Measurements from ENCODE around the gene PIANP. TPM values are rescaled to one million over a fixed set of nuclear protein-coding genes. Genes with fewer than 3 reads are reported as not detected.

The PIANP gene
- total RNA-seq, 2 donors from 2014 or later = 1.3 TPM; not detected in 1

- no peak for DNase-seq (ENCODE audit: low spot score in 2 of 2)
- no peaks in the 10 kb centered on the region for H3K9me3 Mint-ChIP-seq
- no peaks in the 10 kb centered on the region for H3K36me3 Mint-ChIP-seq
- peak overlapping the region in 1 of 2 donors; percentile 58 for H3K27ac Mint-ChIP-seq
- ATAC-seq = no peak
Observed at GRCh38 chr12:6693832-6694355, 6.7 kb downstream of the PIANP start.

DNA sequence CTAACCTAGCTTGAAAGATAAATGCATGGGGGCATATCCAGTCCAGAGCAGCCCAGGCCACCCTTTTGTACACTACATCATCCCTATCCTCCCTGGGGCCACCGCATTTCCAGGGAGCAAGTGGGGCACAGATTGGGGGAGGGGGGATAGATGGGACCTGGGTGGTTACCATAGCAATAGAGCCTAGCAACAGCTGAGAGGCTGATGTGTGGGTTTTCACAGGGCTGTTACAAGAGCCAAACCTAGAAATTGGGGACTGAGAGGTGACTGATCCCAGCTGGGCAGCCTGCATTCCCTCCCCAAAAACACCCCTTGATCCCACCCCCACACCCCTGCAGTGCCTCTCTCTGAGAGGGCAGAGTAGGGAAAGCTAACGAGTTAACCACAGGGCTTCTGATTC is 7.7 kb downstream of the PIANP start:
- H3K9me3 Mint-ChIP-seq = no peaks in the 10 kb centered on the region

DNA sequence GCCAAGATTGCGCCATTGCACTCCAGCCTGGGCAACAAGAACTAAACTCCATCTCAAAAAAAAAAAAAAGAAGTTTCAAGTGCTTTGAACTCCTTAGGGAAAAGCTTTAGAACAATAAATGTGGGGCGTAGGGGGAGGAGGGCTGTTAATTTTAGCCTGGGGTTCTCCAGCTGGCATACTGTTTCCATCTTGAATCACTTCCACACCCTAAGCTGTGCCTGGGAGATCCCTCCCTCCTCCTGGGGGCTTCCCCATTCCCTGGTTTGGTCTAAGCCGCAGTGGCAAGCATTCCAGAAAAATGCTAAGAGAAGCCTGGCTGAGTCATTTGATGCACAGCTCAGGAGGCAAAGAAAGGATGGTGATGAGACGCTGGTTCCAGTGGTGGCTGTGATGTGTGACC is 9.1 kb downstream of the PIANP start:
- DNase-seq (ENCODE audit: low spot score in 2 of 2) (no peak), ATAC-seq (peak in 1 of 2 donors; percentile 4)
- H3K36me3 Mint-ChIP-seq = peaks cover 10 to 18% of the 10 kb centered on the region in 2 donors
- peak overlapping the region in 1 of 2 donors; percentile 71 for H3K27ac Mint-ChIP-seq
- no peaks in the 10 kb centered on the region for H3K9me3 Mint-ChIP-seq

More for the DNA sequence above, 7.7 kb downstream of the PIANP start:
- peaks cover 5% of the 10 kb centered on the region in 2 donors for H3K36me3 Mint-ChIP-seq
- ATAC-seq (no peak), DNase-seq (ENCODE audit: low spot score in 2 of 2) (no peak)
- H3K27ac Mint-ChIP-seq = peak overlapping the region; percentile 4 to 15

GRCh38 chr12:6688999-6689882 is 11.4 kb downstream of the PIANP start, which contains the start of gene ZNF384:
Gene ZNF384, minus strand, starts transcription at chr12:6689375. Its CDS starts 9,855 bp downstream, at chr12:6679520.
- no peaks in the 10 kb centered on the region for H3K9me3 Mint-ChIP-seq
- ATAC-seq = peak; percentile 91 to 92

GRCh38 chr12:6688543-6688998 is 12.0 kb downstream of the PIANP start:
- H3K36me3 Mint-ChIP-seq = peaks cover 10 to 26% of the 10 kb centered on the region in 2 donors
- no peaks in the 10 kb centered on the region for H3K9me3 Mint-ChIP-seq
- H3K27ac Mint-ChIP-seq = peak overlapping the region; percentile 82 to 90
- no peak for ATAC-seq
- DNase-seq (ENCODE audit: low spot score in 2 of 2) = peak in 1 of 2 donors; percentile 34

More at GRCh38 chr12:6688999-6689882, 11.4 kb downstream of the PIANP start, which contains the start of gene ZNF384:
- peak; percentile 83 to 95 for DNase-seq (ENCODE audit: low spot score in 2 of 2)
- Mint-ChIP-seq H3K27ac (peak within 1 kb of the TSS; percentile 90 to 96), H3K36me3 (peaks cover 10 to 26% of the 10 kb centered on the region in 2 donors)

- Mint-ChIP-seq H3K27ac (no peak overlapping the region), H3K9me3 (no peaks in the 10 kb centered on the region), H3K36me3 (peaks cover 10 to 26% of the 10 kb centered on the region in 2 donors)
- ATAC-seq (no peak), DNase-seq (ENCODE audit: low spot score in 2 of 2) (no peak)
Observed at GRCh38 chr12:6685814-6686213, 14.8 kb downstream of the PIANP start.

- H3K9me3 Mint-ChIP-seq = no peaks in the 10 kb centered on the region
- H3K27ac Mint-ChIP-seq = peak overlapping the region; percentile 10 to 39
- DNase-seq (ENCODE audit: low spot score in 2 of 2) = peak in 1 of 2 donors; percentile 67
- H3K36me3 Mint-ChIP-seq = peaks cover 10 to 26% of the 10 kb centered on the region in 2 donors
- ATAC-seq = peak; percentile 1 to 2
Observed at GRCh38 chr12:6684609-6685008, 16.0 kb downstream of the PIANP start.

DNA sequence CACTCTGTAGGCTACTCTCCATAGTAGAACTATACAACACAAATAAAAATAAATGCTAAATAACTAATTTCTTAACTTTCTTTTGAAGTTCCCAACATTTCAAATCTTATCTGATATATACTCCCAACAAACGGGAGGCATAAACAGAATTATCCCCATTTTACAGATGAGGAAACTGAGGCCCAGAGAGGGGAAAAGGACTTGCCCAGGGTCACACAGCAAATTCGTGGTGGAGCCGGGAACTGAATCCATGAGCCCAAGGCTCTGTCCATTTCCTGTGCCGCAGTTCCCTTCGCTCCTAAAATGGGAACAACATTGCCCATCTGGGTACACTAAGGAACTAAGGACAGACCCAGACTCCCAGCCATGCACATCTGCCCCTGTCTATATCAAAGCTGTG is 23.7 kb downstream of the PIANP start:
- no peaks in the 10 kb centered on the region for H3K9me3 Mint-ChIP-seq
- no peak for ATAC-seq
- H3K27ac Mint-ChIP-seq = no peak overlapping the region
- no peak for DNase-seq (ENCODE audit: low spot score in 2 of 2)
- peaks cover 24 to 30% of the 10 kb centered on the region in 2 donors for H3K36me3 Mint-ChIP-seq

DNA sequence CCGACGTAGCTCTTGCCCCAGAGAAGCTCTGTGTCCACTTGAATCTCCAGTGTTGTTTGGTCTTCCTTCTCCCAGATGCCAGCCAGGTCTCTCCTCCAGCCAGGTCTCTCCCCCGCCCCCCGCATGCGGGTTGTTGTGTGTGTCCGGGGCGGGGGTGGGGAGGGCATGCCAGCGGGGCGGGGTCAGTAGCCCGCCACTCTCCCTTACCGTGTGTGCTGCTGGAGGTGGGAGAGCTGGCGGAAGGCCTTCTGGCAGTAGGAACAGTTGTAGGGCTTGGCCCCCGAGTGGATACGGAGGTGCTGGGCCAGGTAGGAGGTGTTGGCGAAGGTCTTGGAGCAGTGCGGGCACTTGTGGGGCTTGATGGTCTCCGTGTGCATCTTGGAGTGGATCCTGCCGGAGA is 28.5 kb downstream of the PIANP start:
- Mint-ChIP-seq H3K36me3 (peaks cover 32 to 47% of the 10 kb centered on the region in 2 donors), H3K27ac (peak overlapping the region in 1 of 2 donors; percentile 56), H3K9me3 (no peaks in the 10 kb centered on the region)
- ATAC-seq (no peak), DNase-seq (ENCODE audit: low spot score in 2 of 2) (no peak)

GRCh38 chr12:6667559-6668210 is 32.9 kb downstream of the PIANP start:
- ATAC-seq (no peak), DNase-seq (ENCODE audit: low spot score in 2 of 2) (no peak)
- Mint-ChIP-seq H3K27ac (peak overlapping the region; percentile 2 to 30), H3K36me3 (peaks cover 24 to 43% of the 10 kb centered on the region in 2 donors), H3K9me3 (peaks cover 0 to 4% of the 10 kb centered on the region in 2 donors)

DNA sequence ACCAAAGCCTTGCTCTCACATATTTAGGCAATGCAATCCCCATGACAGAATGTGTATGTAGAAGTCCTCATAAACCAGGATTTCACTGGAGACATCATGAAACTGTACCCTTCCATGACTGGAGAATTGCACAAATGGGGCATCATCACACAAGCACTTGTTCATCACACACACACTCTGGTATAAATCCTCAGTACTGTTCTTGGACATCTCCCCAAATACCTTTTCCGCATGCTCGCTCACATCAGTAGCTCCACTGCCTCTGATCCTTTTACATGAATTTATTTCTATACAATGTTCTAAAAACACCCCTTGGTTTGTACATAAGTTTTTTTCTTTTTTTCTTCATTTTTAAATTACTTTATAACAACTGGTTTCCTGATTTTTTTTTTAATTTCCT is 34.4 kb downstream of the PIANP start:
- Mint-ChIP-seq H3K36me3 (peaks cover 19 to 31% of the 10 kb centered on the region in 2 donors), H3K27ac (no peak overlapping the region), H3K9me3 (peaks cover 0 to 4% of the 10 kb centered on the region in 2 donors)
- no peak for ATAC-seq
- no peak for DNase-seq (ENCODE audit: low spot score in 2 of 2)

- ATAC-seq (no peak), DNase-seq (ENCODE audit: low spot score in 2 of 2) (no peak)
- peaks cover 0 to 4% of the 10 kb centered on the region in 2 donors for H3K9me3 Mint-ChIP-seq
- H3K36me3 Mint-ChIP-seq = peaks cover 12 to 18% of the 10 kb centered on the region in 2 donors
- H3K27ac Mint-ChIP-seq = peak overlapping the region in 1 of 2 donors; percentile 90
Observed at GRCh38 chr12:6664902-6665301, 35.7 kb downstream of the PIANP start.

GRCh38 chr12:6662906-6663742 is 37.5 kb downstream of the PIANP start, which contains the start of gene ING4:
Gene ING4, minus strand, starts transcription at chr12:6663119. Its CDS starts 18 bp downstream, at chr12:6663101.
- Mint-ChIP-seq H3K27ac (peak within 1 kb of the TSS; percentile 90 to 96), H3K9me3 (peaks cover 0 to 4% of the 10 kb centered on the region in 2 donors), H3K36me3 (peaks cover 6 to 15% of the 10 kb centered on the region in 2 donors)
- peak; percentile 100 for ATAC-seq
- peak; percentile 89 to 97 for DNase-seq (ENCODE audit: low spot score in 2 of 2)

- H3K27ac Mint-ChIP-seq = peak overlapping the region; percentile 90 to 96
- peaks cover 0 to 4% of the 10 kb centered on the region in 2 donors for H3K9me3 Mint-ChIP-seq
- H3K36me3 Mint-ChIP-seq = peaks cover under 1 to 9% of the 10 kb centered on the region in 2 donors
- DNase-seq (ENCODE audit: low spot score in 2 of 2) (no peak), ATAC-seq (peak; percentile 50 to 64)
Observed at GRCh38 chr12:6662602-6662905, 38.1 kb downstream of the PIANP start.

DNA sequence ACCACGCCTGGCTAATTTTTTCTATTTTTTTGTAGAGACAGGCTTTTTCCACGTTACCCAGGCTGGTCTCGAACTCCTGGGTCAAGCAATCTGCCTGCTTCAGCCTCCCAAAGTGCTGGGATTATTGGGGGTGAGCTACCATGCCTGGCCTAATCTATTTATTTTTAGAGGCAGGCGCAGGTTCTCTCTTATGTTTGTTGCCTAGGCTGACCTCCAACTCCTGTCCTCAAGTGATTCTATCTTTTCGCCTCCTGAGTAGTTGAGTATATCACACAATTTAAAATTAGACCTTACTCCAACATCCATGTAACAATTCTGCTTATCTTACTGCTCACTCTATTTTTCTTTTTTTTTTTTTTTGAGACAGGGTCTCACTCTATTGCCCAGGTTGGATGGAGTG is 46.6 kb downstream of the PIANP start:
- no peak for ATAC-seq
- Mint-ChIP-seq H3K9me3 (no peaks in the 10 kb centered on the region), H3K36me3 (peaks cover 0 to 6% of the 10 kb centered on the region in 2 donors), H3K27ac (peak overlapping the region in 1 of 2 donors; percentile 65)
- no peak for DNase-seq (ENCODE audit: low spot score in 2 of 2)

GRCh38 chr12:6653342-6653741 is 47.3 kb downstream of the PIANP start:
- Mint-ChIP-seq H3K36me3 (peaks cover under 1 to 6% of the 10 kb centered on the region in 2 donors), H3K9me3 (no peaks in the 10 kb centered on the region), H3K27ac (peak overlapping the region in 1 of 2 donors; percentile 9)
- DNase-seq (ENCODE audit: low spot score in 2 of 2) = no peak
- no peak for ATAC-seq

All from activated naive CD4-positive, alpha-beta T cell treated with anti-CD3 and anti-CD28 coated beads, Interleukin-2, amount 50 U/mL, for 72 hours (primary cell).